Brain pericyte (primary cell): ENCODE results near the gene APOH.

Experiments used
- DNase-seq: peaks from one replicate; pipeline ENCODE4 v3.0.0-alpha.2; 2012; ENCODE audit warnings: low read depth, low spot score

Gene APOH

GRCh38 chr17:66192378-66192687 lies 36.9 kb downstream of the APOH start:
- DNase-seq, result no peak

- no peak for DNase-seq
Observed at GRCh38 chr17:66191593-66192377, 37.4 kb downstream of the APOH start, which contains the start of gene CEP112. CEP112 (minus strand) TSS chr17:66192133.

- DNase-seq, result no peak
Observed at GRCh38 chr17:66190738-66191592, 38.2 kb downstream of the APOH start.

GRCh38 chr17:66187718-66188117 lies 41.5 kb downstream of the APOH start:
- no peak for DNase-seq

DNA sequence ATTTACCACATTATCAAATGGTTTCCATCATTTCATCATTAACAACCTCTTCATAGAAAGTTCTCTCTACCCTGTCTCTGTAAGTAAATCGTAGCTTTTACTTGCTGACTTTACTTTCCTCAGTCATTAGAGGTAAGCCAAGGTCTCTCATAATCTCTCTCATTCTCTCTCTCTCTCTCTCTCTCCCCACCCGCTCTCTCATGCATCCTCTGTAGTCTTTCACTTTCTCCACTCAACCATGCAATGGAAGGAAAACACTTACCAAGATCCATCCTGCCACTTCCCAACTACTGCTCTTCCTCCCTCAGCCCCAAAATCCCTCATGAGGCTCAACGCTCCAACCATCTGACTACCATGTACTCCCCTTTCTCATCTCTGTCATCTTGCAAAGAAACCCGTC lies 43.4 kb downstream of the APOH start:
- DNase-seq, result no peak

DNA sequence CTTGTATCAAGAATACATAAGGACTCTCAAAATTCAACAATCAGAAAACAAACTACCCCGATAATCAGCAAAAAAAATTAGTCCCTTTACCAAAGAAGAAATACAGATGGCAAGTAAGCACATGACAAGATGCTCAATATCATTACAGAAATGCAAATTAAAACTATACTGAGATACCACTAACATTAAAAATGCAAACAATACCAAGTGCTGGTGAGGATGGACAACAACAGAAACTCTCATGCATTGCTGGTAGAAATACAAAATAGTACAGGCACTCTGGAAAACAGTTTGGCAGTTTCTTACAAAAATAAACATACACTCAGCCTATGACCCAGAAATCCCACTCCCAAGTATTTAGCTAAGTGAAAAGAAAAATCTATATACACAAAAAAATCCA lies 44.8 kb downstream of the APOH start:
- no peak for DNase-seq

DNA sequence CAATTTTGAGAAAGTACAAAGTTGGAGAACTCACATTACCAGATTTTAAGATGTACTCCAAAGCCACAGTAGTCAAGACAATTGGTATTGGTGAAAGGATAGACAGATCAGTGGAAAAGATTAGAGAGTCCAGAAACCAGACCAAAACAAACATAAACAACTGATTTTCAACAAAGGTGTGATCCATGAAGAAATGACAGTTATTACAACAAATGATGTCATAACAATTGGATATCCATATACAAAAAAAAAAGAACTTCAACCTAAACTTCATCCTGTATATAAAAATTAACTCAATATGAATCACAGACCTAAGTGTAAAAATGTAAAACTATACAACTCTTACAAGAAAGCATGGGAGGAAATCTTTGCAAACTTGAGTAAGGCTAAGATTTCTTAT lies 45.7 kb downstream of the APOH start:
- no peak for DNase-seq

DNA sequence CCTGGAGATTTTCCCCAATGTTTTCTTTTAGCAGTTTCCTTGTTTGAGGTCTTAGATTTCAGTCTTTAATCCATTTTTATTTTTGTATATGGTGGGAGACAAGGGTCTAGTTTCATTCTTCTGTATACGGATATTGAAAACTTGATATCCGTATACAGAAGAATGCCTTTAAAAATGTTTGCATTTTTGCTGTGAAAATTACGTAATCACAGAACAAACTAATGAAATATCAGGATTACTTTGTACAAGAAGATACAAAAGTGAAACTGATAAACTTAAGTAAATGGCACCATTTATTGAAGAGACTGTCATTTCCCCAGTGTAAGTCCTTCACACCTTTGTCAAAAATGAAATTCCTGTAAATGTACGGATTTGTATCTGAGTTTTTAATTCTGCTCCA lies 50.6 kb downstream of the APOH start:
- DNase-seq, result no peak

GRCh38 chr17:66177048-66177447 lies 52.2 kb downstream of the APOH start:
- no peak for DNase-seq

DNA sequence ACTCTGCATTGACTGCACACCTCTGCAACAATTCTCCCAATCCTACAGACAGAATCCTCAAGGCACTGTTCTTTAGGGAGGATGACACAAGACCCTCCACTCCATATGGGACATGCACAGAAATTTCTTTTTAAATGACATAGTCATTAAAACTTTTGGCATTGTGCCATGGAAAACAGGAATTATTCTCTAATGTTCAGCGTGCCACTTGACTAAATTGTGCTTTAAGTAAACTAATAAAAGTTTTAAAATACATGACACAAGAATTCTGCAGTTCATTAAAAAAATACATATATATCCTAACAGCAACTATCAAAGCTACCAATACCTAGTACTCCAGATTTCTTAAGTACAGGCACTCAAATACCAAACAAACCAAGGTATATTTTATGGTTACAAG lies 53.3 kb downstream of the APOH start:
- no peak for DNase-seq

GRCh38 chr17:66172691-66173223 lies 56.5 kb downstream of the APOH start:
- DNase-seq, result no peak

GRCh38 chr17:66172144-66172543 lies 57.1 kb downstream of the APOH start:
- no peak for DNase-seq

DNA sequence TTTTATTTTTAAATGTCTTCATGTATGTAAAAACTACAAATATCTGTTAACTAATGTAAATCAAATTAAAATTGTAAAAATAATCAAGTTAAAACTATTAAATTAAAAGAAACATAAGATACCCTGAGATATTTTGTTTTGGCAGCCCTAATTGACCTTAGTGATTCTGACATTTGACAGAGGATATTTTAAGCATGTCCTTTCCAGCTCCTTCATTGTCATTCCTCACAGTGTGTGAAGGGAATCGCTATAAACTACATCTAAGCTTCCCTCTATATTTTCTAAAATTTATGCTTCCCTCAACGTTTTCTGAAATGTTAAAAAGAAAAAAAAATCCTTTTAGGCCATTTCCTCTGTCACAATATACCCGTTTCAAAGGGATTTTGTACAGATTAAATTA lies 57.5 kb downstream of the APOH start:
- DNase-seq, result no peak

DNA sequence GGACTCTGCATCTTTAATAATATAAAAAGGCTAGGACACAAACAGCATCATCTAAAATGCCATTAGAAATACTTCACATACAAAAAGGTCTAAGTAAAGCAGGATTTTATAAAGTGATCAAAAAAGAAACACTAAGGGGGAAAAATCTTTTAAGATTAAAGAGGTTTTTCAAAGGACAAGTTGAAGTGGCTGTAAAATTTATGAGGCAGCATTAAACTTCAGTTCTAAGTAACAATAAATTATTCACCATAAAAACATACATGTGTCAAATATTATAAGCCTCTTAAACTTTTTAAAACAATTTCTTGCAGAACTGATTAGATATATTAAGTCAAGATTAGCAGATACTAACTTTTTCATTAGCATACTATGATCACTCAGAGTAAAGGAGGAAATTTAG lies 58.0 kb downstream of the APOH start:
- no peak for DNase-seq

DNA sequence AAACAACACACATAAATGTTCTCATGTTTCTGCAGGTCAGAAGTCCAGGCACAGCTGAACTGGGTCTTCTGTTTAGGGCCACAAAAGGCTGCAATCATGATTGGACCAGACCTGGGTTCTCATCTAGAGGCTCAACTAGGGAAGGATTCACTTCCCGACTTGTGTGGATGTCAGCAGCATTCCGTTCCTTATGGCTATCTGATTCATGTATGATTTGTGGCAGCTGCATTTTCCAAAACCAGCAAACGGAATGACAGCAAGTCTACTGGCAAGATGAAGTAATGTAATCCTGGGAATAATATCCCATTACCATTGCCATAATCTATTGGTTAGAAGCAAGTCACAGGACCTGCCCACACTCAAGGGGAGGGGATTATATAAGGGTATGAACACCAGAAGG lies 59.4 kb downstream of the APOH start:
- DNase-seq, result no peak

DNA sequence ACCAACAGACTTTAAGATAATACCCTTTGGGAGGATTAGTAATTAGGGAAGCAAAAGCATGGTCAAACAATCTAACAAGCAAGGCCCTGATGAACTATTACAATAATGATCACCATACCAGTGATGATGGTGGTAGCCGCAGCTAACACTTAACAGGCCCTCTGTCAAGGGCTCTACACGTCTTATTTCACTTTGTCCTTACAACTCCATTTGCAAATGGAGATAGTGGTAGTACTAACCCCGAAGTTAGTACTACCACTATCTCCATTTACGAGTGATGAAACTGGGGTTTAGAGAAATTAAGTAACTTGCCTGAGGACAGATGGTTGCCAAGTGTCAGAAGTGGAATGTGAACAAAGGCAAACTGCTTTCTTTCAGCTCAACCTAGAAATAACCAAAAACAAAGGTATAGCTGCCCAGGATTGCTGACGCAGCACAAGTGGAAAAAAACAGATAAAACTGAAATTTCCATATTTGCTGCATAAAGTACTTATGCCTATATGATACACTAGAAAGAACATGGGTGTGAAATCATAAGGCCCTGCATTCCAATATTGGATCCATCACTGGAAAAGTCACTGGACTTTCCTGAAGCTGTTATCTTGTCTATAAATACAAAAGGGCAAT lies 61.9 kb downstream of the APOH start:
- DNase-seq, result no peak

- DNase-seq, result peak; percentile 13
Observed at GRCh38 chr17:66165537-66166123, 63.6 kb downstream of the APOH start.
